ENCODE data around the gene C19orf67.

The C19orf67 gene

GRCh38 chr19:14107581-14108461 is 22.2 kb upstream of the C19orf67 start:
- DNase-seq, result no peak

GRCh38 chr19:14106840-14107239 is 21.3 kb upstream of the C19orf67 start:
- DNase-seq, result no peak

GRCh38 chr19:14105680-14106079 is 20.1 kb upstream of the C19orf67 start:
- DNase-seq, result no peak

GRCh38 chr19:14103310-14103709 is 17.7 kb upstream of the C19orf67 start:
- no peak for DNase-seq

- DNase-seq, result no peak
These were observed 17.2 kb upstream of the C19orf67 start for GRCh38 chr19:14102756-14103155.

- DNase-seq, result no peak
These were observed 16.6 kb upstream of the C19orf67 start for GRCh38 chr19:14102102-14102696.

GRCh38 chr19:14101003-14101545 is 15.5 kb upstream of the C19orf67 start:
- DNase-seq, result no peak

- DNase-seq, result no peak
These were observed 12.1 kb upstream of the C19orf67 start for GRCh38 chr19:14097532-14098151.

- DNase-seq, result no peak
These were observed 10.8 kb upstream of the C19orf67 start for GRCh38 chr19:14096272-14096992.

GRCh38 chr19:14094854-14095253 is 9.3 kb upstream of the C19orf67 start:
- no peak for DNase-seq

GRCh38 chr19:14093117-14093823 is 7.7 kb upstream of the C19orf67 start:
- DNase-seq, result no peak

GRCh38 chr19:14091813-14092462 is 6.4 kb upstream of the C19orf67 start:
- DNase-seq, result no peak

GRCh38 chr19:14091081-14091812 is 5.7 kb upstream of the C19orf67 start:
- peak; percentile 81 for DNase-seq

GRCh38 chr19:14090509-14091080 is 5.0 kb upstream of the C19orf67 start, which contains the start of gene SAMD1:
TSS of gene SAMD1 (minus strand) at chr19:14090751.
- peak; percentile 66 for DNase-seq

- peak; percentile 56 for DNase-seq
These were observed 4.3 kb upstream of the C19orf67 start for GRCh38 chr19:14089662-14090508.

GRCh38 chr19:14089412-14089661 is 3.8 kb upstream of the C19orf67 start:
- DNase-seq, result no peak

- DNase-seq, result no peak
These were observed 3.2 kb upstream of the C19orf67 start for GRCh38 chr19:14088634-14089411.

- no peak for DNase-seq
These were observed 515 bp upstream of the C19orf67 start for GRCh38 chr19:14086098-14086497.

- no peak for DNase-seq
These were observed 3.0 kb downstream of the C19orf67 start for GRCh38 chr19:14082675-14082960.

Measured in retina (tissue), 1 donor.